Activated CD8-positive, alpha-beta memory T cell treated with anti-CD3 and anti-CD28 coated beads for 48 hours (primary cell): Measurements from ENCODE around the gene CACNG4.
"Not testable (repeated sequence)": the region's sequence is repeated elsewhere in the genome, so short reads cannot be mapped to it uniquely, and the experiment has no call there.

Experiments used
- DNase-seq, 3 experiments: peaks; one replicate each; pipeline ENCODE4 v3.0.0-alpha.2; 2020; ENCODE audit warnings: low read depth in 2 of 3, low spot score in 2 of 3

CACNG4 gene

DNA sequence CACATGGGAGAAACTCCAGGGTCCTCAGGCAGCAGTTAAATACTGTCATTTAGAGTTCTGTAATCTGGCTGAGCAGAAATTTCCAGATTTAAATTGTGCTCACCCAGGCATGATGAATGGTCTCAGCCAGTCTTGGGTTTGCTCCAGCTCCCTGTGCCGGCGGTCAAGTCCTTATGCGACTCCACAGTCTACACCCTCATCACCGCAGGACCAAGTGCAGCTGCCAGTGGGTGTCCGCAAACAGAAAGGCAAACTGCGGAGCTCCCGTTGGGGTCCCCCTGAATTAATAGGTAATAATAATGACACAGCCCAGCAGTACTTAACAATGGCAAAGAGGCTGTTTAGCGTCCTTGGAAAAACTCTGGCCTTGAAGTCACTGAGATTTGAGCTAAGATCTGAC lies 3.9 kb upstream of the CACNG4 start:
- no peak for DNase-seq

DNA sequence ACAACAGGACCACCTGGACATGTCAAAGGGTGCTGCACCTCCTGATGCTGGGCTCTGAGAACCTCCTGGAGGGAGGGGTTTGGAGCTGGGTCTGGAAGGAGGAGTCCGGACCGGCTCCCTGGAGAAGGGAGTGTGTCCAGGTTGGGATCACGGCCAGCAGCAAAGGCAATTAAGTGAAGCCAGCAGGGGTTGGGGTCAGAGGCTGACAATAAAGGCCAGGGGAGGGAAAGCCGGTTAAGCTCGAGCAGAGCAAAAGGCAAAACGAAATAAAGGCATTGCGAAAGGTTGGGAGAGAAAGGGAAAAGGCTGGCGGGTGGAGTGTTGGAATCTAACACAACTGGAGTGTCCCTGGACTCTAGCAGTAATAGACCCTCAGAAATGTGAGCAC lies 992 bp upstream of the CACNG4 start:
- no peak for DNase-seq

DNA sequence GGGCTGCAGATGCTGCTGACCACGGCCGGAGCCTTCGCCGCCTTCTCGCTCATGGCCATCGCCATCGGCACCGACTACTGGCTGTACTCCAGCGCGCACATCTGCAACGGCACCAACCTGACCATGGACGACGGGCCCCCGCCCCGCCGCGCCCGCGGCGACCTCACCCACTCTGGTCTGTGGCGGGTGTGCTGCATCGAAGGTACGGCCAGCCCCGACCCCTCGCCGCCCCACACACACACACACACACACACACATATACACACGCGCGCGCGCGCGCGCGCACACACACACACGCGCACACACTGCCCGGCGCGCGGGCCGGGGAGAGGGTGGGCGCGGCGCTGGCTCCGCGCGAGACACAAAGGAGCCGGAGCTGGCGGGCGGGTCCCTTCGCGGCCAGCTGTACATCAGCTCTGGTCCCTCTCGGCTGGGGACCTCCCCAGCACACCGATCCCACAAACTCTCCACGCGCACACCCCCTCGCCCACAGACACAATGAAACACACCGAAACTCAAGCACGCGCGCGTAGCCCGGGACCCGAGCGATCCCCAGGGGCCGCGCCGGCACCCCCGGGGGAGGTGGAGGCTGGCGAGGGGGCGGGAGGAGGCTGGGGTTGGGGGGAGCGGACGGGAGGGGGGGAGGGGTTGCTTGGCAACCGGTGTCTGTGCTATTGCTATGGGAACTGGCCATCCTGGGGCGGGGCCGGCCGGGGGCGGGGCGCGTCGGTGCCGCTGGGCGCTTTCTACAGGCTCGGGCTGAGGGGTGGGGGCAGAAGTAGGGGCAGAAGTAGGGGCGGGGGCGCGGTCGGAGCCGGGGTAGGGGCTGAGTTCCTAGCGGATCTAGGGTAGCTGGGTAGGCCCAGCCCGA lies 658 bp downstream of the CACNG4 start:
- DNase-seq = no peak

DNA sequence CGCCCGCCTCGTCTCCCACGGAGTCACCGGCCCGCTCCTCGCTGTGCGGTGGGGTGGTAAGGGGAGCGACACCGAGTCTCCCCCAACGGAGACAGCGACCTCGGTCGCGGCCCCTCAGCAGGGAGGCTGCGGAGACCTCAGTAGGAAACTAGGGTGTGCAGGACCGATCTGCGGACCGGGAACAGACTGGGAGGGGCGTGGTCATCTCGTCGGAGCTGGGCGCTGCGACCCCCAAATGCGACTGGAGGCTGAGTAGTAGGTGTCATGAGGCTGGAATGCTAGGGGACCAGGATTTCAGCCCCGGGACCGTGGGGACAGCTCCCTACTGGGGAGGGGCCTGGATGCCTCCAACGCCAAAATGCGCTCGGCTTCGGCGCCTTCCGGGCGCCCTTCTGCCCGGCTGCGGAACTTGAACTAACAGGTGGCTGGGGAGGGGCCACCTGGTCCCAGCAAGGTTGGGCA lies 1.3 kb downstream of the CACNG4 start:
- DNase-seq = no peak

DNA sequence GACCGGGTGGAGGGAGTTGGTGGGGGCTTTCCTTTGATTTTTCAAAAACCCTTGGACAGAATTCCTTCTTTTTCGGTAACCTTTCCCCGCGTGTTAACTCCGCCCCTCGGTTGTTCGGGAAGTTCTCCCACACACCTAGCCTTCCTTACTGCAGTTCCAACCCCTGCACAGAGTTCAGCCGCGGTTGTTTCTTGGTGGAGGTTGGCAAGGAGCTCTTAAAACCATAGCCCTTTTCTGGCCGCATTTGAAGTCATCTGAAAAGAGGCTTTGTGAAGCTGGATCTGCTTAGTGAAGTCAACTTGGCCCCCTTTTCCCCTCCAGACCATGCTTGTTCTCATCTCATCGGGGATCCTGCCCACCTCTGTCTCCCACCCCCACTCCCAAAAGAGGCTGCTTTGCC lies 1.8 kb downstream of the CACNG4 start:
- no peak for DNase-seq

DNA sequence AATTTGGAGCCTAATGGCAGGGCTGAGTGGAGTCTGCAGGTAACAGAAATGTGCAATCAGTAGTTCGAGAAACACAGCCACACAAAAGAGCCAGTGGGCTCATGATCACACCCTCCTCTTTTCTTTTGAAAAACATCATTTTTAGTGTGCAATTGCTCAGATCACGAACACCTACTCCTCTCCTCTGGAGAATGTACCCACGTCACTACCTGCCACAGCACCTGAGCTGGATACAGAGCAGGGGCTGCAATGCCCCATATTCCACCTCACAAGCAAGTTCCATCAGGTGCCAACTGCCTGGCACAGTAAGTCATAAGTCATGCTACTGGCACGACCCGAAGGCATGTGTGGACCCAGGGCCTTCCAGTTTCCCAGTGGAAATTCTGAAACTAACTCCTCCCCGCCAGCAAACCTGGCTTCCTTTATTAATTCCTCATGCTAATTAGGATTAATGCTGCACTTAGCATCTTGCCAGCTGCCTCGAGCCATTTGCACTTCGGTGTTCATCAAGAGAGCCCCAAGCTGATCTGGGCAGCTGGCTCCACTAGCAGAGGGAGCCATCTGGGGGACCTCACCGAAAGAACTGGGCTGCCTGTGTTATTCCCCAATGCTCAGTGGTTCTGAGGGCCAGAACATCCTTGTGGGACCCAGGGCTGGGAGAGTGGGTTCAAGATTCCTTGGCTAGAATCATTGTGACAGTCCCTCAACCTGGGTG lies 2.4 kb downstream of the CACNG4 start:
- DNase-seq = no peak

DNA sequence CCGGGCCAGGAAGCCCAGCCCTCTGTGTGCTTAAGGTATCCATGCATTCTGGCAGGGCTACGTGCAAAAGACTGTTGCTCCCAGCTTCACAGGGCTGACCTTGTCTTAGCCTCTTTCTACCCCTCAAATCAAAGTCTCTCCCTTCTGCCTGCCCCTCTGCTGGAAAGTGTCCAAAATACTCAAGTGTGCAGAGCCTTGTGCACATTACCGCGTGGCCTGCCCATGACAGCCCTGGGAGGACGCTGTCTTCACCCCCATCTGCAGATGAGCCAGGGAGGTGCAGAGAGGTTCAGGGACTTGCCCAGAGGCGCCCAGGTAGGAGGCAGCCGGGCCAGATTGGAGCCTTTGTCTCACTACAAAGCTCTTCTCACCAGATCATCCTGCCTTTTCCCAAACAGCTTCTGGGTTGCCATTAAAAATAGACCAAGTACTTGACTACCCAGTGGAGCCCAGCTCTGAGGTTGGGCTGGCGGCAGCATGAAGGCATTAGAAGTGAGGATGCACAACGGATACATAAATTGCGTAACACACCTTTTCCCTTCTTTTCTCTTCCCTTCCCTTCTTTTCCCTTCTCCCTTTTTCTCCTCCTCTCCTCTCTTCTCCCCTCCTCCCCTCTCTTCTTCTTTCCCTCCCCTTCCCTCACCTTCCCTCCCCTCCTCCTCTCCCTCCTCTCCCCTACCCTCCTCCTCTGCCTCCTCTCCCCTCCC lies 3.5 kb downstream of the CACNG4 start:
- DNase-seq = no peak

DNA sequence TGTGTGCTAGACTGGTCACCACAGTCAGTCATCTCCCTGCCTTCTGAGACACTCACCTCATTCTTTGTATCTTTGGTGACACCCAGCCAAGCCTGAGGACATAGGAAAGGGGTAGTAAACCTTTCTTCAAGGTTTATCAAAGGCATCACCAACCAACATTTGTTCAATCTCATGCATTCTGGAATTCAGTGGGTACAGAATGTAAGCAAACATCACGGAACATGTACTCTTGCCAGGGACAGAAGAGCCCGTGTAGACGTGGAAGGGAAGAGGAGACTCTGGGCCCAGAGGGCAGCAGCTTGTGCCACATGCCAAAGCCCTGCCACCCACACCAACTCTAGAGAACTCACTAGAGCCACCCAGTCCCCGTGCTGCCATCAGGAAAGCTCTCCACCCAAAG lies 4.4 kb downstream of the CACNG4 start:
- no peak for DNase-seq

DNA sequence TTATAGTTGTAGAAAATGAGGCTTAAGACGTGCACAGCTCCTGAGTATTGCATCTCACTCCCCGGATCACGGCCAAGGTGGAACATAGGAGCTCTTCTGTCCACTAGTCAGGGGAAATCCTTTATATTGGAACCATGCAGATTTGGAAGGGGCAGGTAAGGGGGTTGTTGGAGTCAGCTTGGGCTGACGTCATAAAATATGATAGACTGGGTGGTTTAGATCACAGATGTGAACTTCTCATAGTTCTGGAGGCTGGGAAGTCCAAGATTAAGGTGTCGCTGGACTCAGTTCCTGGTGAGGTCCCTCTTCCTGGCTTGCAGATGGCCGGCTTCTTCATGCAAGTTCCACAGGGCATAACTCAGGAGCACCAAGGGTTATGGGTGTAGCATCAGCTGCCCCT lies 5.6 kb downstream of the CACNG4 start:
- DNase-seq = no peak

DNA sequence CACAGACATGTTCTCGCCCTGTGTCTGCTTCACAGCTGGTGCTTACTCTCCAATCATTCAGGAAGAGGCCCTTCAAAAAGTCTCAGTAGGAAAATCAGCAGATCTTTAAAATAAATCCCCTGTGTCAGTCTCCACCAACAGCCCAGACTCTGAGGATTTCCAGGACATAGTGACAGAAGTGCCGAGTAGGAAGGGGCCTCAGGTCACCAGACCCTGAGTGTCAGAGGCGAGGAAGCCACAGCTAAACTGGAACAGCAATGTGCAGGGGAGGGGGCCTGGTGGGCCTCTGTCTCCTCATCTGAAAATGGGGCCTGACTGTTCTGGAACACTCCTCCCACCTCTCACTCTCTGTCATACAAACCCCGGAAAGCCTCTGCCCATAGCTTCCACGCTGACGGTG lies 6.3 kb downstream of the CACNG4 start:
- DNase-seq = no peak

DNA sequence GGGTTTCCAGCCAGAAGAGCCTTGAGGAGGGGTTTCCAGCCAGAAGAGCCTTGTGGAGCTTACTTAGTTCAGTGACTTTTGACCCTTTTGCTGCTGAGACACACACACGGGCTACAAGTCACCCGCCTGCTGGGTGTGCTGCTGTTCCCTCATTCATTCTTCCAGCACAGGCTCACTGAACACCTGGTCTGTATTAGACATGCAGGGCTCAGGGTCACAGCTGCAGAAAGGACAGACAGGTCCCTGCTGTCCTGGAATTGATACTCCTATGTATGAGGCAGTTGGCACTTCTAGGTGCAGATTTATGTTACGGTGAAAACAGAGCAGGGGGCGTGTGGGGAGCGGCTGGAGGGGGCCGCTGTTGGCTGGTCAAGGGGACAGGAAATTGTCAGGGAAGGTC lies 6.8 kb downstream of the CACNG4 start:
- DNase-seq = no peak

DNA sequence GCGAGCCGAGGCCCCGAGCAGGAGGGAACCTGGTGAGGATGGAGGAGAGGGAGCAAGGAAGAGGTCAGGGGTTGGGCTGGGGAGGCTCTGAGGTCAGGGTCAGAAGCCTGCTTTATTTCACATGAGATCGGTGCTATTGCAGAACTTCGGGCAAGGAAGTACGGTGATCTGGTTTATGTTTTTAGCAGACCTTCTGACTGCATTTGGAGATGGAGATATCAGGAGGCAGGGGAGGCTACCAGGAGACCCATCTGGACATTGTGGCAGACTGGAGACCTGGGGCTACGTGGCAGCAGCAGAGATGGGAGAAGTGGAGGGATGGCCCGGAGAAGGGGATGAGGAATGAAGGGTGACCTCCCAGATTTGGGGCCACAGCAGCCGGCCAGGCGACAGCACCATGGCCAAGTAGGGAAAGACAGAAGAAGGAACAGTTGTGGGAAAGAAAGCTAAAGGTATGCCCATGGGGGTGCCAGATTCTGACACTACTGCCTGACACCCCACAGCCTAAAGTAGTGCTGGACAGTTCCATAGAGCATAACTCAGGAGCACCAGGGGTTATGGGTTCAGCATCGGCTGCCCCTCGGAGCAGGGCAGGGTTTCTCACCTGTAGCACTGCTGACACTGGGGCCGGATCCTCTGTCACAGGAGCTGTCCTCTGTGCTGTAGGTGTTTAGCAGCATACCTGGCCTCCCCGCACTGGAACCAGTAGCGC lies 7.4 kb downstream of the CACNG4 start:
- DNase-seq = no peak

DNA sequence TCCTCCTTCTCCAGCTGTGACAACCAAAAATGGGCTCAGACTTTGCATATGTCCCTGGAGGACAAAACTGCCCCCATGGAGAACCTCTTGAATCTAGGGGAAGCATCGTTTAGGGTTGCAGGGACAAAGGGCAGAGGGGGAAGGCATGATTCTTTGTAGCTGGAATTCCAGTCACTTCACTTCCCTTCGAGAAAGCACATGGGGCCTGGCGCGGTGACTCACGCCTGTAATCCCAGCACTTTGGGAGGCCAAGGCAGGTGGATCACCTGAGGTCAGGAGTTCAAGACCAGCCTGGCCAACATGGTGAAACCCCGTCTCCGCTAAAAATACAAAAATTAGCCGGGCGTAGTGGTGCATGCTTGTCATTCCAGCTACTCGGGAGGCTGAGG lies 7.9 kb downstream of the CACNG4 start:
- not testable (repeated sequence) for DNase-seq

DNA sequence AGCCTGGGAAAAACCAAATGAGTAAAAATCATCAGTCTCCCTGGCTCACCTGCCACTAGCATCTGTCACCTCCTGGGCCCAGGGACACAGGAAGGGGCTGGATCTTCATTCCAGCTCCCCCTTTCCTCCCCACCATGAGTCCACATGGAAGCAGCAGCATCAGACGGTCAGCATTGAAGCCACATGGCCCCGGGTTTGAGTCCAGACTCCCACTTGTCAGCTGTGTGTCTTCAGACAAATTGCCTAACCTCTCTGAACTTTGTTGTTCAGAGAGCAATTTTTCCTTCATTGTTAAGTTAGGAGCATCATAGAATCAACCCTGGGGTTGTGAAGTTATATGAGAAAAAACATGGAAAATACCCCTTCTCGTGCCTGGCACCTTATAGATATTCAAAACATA lies 10.7 kb downstream of the CACNG4 start:
- no peak for DNase-seq

DNA sequence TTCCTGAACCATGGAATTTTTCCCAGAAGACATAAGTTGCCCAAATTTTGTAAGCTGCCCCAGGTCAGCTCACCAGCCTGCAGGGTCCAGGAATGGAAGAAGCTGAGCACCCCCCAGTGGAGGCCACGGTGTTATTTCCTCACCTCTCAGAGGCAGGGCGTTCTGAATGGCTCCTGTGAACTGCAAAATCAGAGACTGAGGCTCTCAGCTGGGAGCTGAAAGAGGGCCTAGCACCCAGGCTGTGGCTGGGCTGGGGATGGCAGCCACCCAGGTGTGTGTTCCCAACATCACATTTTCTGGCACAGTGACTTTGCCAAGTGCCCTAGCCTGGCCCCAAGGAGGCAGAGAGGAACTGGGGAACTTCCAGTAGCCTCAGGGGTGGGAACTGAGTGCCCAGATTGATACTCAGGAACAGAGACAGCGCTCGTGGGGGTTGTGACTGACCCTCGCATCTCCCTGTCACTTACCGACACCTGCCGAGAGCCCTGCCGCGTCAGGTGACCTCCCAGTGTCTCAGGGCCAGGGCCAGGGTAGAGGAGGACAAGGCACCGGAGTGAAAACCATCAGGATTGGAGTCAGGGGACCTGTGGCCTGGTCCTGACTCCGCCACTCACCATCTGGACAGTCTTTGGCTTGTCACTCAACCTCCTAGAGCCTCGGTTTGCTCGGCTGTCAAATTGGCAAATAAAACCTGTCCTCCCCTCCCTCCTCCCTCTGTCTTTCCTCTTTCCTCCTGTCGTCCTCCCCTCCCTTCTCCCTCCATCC lies 11.3 kb downstream of the CACNG4 start:
- no peak for DNase-seq

DNA sequence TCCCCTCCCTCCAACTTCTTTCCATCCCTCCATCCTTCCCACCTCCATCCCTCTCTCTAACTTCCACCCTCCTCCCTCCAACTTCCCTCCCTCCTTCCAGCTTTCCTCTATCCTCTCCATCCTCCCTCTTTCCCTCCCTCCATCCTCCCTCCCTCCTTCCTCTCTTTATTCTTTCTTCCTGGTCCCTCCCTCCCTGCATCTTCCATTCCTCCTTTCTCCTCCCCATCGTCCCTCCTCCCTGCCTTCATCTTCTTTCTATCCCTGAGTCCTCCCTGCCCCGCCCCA lies 11.8 kb downstream of the CACNG4 start:
- no peak for DNase-seq

DNA sequence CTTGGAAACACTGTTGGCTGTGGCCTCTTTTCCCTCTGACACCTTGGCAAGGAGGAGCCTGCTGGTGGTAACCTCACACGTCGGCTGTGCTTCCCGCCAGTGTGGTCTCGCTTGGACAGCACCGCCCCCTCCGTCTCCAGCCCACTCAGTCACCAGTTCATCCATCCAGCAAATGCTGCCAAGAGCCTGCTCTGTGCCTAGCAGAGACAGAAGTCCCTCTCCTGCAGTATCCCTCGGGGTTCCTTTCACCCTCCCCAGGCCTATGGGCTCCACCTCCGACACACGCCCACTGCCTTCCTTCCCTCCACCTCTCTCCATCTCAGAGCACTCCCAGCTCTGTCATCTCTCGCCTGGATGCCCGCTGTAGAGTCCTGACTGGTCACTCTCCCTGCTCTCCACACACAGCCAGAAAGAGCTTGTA lies 12.3 kb downstream of the CACNG4 start:
- no peak for DNase-seq

DNA sequence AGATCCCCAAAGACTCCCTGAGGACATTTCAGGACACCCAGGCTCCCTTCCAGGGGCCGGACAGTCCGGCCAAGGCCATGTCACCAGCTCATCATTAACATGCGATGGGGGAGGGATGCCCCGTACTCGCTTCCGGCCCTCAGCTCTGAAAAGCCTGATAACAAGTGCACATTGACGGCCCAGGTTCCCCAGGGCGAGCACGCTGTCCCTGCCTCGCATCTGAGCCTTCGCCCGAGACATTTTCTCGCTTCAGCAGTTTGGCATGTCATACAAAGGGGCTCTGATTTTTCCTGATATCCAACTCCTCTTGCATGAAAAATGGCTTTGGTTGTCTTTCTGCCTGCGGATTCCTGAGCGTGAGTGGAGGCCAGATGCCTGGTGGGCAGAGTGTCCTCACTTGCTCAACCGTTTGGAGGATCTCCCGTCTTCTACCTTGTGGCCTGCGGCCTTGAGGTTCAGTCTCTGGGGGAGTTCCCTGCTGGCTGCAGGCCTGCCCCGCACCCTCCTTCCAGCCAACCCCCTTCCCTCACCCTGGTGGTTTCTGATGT lies 14.1 kb downstream of the CACNG4 start:
- DNase-seq = no peak

DNA sequence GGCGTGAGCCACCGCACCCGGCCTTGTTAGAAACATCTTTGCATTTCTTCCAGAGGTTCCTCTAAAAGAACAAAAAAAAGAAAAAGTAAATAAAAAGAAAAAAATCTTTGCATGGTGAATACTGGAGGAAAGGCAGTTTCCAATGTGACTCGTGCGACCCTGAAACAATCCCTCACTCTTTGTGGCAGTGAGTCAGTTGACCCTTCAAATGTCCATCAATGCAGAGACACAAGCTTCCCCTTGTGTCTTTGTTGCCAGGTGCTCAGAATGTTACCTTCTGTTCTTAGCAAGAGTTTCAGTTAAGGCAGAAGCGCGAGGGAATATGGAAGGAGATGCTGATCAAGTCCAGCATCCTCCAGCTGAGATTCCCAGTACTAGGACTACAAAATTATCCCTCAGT lies 16.4 kb downstream of the CACNG4 start:
- no peak for DNase-seq

DNA sequence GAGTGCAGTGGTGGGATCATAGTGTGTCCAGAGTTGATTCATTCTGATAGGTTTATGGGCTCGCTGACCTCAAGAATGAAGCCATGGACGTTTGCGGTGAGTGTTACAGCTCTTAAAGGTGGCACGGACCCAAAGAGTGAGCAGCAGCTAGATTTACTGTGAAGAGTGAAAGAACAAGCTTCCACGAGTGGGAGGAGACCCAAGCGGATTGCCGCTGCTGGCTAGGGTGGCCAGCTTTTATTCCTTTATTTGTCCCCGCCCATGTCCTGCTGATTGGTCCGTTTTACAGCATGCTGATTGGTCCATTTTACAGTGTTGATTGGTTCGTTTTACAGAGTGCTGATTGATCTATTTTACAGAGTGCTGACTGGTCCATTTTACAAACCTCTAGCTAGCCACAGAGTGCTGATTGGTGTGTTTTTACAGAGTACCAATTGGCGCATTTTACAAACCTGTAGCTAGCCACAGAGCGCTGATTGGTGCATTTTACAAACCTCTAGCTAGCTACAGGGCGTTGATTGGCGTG lies 17.5 kb downstream of the CACNG4 start:
- no peak for DNase-seq
